GM12875 (cell line): ENCODE data around the gene USP20.

Experiments
- H3K4me3 ChIP-seq: one replicate; pipeline ENCODE4 v1.5.1; 2011; ENCODE audit warnings: low read depth, low read length, control low read depth
- TF ChIP-seq, protein P1 (sequence below): IDR thresholded peaks from 2 replicates; pipeline ENCODE4 v1.5.1; 2011; ENCODE audit warnings: low read depth, mild to moderate bottlenecking, control low read depth, inconsistent platforms, low read length, moderate library complexity, borderline replicate concordance; ENCODE audit not compliant: insufficient read depth

The USP20 gene

DNA sequence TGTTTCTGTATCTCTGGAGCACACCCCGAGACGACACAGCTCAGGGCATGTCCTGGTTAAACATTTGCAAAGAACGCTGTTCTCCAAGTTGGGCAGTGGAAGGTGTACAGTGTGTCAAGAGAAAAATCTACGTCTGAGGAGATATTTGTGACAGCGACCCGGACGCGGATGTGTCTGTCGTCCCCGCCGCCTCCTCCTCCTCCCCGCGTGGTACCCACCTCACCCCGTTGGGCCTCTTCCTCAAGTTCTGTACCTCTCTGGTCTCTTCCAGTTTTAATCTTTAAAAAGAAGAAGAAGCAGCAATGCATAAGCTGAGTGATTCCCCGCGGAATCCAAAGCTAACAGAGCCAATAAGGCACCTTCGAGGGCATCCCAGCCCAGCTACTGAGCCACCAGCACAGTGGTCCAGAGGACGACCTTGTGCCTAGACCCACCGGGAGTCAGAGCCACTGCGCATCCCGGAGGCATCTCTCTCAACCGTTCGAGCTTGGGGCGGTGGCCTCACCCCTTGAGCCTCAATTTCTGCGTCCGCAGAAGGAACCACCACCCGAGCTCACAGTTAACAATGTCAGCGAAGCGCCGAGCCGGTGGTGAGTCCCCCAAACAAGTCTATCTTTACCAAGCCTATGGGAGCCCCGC, 650 bp upstream of the USP20 start:
- TF ChIP-seq, protein P1, sequence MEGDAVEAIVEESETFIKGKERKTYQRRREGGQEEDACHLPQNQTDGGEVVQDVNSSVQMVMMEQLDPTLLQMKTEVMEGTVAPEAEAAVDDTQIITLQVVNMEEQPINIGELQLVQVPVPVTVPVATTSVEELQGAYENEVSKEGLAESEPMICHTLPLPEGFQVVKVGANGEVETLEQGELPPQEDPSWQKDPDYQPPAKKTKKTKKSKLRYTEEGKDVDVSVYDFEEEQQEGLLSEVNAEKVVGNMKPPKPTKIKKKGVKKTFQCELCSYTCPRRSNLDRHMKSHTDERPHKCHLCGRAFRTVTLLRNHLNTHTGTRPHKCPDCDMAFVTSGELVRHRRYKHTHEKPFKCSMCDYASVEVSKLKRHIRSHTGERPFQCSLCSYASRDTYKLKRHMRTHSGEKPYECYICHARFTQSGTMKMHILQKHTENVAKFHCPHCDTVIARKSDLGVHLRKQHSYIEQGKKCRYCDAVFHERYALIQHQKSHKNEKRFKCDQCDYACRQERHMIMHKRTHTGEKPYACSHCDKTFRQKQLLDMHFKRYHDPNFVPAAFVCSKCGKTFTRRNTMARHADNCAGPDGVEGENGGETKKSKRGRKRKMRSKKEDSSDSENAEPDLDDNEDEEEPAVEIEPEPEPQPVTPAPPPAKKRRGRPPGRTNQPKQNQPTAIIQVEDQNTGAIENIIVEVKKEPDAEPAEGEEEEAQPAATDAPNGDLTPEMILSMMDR = no peak
- H3K4me3 ChIP-seq = peak overlapping the region; percentile 99

DNA sequence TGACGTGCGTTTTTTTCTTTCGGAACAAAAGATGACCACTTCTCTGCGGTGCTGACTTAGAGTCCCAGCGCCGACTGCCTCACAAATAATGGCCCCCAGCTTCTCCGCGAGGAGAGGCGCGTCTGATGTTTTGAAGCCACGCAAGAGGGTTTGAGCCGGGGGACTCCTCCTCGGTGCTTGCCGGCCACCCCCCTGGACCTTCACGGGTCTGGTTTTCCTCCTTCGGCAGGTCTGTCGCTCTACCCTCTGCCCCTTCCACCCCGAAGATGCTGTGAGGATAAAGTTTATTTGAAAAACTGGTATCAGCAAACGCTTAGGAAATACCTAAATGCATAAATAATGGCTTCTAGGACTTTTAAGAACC, 584 bp downstream of the USP20 start:
- H3K4me3 ChIP-seq = peak overlapping the region; percentile 97
- TF ChIP-seq, protein P1 = no peak

DNA sequence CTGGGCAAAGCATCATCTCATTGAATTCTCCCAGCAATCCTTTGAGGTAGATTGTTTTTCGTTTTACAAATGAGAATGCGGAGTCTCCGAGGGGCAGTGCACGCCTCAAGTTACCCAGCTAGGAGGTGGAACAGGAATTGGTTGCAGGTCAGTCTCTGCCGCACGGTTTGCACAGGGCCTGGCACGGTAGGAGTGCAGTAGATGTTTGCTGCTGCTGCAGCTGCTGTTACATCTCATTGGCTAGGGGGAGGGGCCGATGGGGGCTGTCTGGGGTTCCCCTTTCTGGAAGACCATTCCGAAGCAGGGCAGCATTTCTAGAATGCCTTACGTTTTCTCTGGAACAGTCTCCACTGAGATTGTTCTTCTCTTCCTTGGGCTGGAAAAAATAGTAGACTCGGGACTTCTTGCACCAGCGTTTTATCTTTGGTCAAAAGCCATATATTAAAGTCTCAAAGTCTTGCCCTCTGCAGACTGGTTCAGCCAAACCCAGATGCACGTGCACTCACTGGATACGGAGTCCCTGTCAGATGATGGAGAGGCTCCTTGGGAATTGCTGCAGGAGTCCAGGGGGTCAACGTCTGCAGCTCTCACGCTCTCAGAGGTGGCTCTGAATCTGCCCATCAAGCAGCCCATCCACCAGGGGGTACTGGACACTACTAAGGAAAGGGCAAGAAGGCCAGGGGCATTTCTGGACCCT, 1.2 kb downstream of the USP20 start:
- H3K4me3 ChIP-seq = peak overlapping the region; percentile 97
- TF ChIP-seq, protein P1 = no peak

DNA sequence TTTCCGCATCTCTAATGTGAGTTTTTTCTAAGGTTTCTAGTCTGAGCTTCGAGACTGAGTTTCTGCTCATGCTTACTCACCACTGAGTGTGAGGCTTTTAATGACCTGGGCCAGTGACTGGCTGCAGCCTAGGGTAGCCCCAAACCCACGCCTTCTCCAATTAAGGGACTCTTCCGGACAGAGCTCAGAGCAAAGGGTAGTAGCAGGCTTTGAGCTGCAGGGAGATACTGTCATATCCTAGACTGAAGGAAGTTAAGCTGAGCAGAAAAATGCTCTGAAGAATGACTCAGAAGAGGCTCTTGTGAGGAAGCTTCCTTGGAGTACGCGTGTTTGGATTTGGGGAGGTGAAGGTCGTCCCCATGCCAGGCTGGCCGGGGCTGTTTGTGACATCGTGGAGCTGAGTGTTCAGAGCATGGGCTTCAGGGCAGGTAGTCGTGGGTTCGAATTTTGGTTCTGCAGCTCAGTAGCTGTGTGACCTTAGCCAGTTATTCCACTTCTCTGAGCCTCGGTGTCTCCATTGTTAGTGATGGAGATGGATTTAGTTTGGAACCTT, 3.5 kb downstream of the USP20 start:
- TF ChIP-seq, protein P1 = no peak
- no peak overlapping the region for H3K4me3 ChIP-seq

DNA sequence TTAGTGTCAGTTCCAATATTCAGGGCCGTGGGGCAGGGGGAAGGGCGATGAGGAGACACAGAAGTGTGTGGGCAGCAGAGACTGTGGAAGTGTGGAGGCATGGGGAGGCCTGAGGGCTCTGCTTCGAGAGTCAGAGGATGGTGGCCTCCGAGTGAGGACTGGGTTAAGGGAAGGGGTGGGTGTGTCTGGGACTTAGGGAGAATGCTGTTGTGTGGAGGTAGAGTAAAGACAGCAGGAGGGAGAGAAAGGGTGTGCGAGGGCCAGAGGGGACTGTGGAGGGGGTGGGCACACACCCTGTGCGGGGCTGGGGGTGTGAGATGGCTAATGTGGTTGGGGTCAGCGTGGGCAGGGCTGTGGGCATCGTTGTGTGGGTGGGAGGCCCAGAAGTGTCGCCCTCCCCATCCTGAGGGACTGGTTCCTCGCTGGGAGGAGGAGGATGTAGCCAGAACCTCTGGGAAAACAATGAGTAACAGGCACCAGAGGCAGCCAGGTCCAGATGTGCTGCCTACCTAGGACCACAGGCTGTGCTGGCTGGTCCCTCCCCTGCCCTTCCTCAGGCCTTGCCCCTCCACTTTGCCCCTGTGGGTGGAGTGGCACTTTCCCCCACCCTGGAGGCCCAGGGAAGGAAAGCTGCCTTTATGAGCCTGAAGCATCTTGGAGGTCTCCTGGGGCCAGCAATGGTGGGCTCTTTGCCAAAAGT, 4.2 kb downstream of the USP20 start:
- TF ChIP-seq, protein P1 = no peak
- H3K4me3 ChIP-seq = no peak overlapping the region

DNA sequence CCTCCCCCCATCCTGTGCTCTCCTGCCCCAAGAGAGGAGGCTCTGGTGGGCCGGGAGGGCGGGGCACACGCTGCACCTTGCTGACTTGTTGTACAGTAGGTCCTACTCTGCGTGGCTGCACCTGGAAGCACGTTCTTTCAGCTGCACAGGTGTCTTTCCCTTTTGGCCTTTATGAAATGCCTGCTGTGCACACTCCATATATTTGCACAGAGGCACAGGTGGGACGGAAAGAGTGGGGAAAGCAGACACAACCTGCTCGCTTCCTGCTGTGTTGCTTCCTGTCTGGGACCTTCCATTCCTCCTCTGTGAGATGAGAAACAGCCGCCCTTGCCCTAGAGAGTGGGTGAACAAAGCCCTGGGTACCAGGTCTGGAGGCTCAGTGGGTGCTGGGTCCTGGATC, 4.8 kb downstream of the USP20 start:
- TF ChIP-seq, protein P1 = no peak
- H3K4me3 ChIP-seq = no peak overlapping the region
